Brain microvascular endothelial cell (primary cell): ENCODE results near the gene ELMOD2.
"Not testable (repeated sequence)": the region's sequence is repeated elsewhere in the genome, so short reads cannot be mapped to it uniquely, and the experiment has no call there.

Source experiments
- DNase-seq: peaks from one replicate; pipeline ENCODE4 v3.0.0-alpha.2; 2020
- H3K27ac ChIP-seq: fragments of 250-450 bp; sonication (Bioruptor Pico); 2 replicates; pipeline ENCODE4 v1.5.1; 2020; ENCODE audit warnings: mild to moderate bottlenecking, moderate library complexity
- H3K27me3 ChIP-seq: fragments of 250-450 bp; sonication (Bioruptor Pico); replicated peaks from 2 replicates; pipeline ENCODE4 v1.5.1; 2020; ENCODE audit warnings: mild to moderate bottlenecking
- H3K36me3 ChIP-seq: fragments of 250-450 bp; sonication (Bioruptor Pico); replicated peaks from 2 replicates; pipeline ENCODE4 v1.5.1; 2020; ENCODE audit warnings: mild to moderate bottlenecking
- H3K4me3 ChIP-seq: 2 replicates; pipeline ENCODE4 v1.5.1; 2011; ENCODE audit warnings: low read depth, mild to moderate bottlenecking, control low read depth, low read length, moderate library complexity
- in situ Hi-C: cut with HindIII; loops from 2 replicates; pipeline ENCODE4 v1.10.0; 2017; ENCODE audit warnings: low sequenced_read_pairs, low pct_ligation_motif_present
- TF ChIP-seq, protein P1 (sequence below): IDR thresholded peaks from 2 replicates; pipeline ENCODE4 v1.5.1; 2011; ENCODE audit warnings: low read depth, mild to moderate bottlenecking, moderate library complexity, low read length, control low read depth, inconsistent platforms; ENCODE audit errors: missing control alignments

ELMOD2 gene

DNA sequence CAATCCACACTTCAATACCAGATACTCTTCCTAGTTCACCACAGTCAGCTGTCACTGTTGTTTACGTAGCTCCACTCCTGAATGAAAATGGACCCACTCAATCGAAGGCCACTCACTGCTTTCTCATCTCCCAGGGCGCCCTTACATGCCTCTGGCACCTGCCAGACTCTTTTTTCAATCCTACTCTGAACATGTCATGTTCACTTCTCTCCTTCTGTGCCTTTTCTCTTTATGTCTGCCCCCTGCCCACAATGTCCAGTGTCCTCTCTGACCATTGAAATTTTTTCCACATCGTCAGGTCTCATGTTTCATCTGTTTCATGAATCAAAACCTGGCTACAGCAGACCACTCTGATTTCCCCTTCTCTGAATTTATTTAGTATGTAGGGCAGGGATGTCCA, 24.6 kb upstream of the ELMOD2 start:
- Histone ChIP-seq H3K36me3 (no peaks in the 10 kb centered on the region), H3K27me3 (peaks cover 38% of the 10 kb centered on the region), H3K27ac (no peak overlapping the region), H3K4me3 (no peak overlapping the region)
- in situ Hi-C loops: no loop called here
- no peak for DNase-seq
- TF ChIP-seq, protein P1, sequence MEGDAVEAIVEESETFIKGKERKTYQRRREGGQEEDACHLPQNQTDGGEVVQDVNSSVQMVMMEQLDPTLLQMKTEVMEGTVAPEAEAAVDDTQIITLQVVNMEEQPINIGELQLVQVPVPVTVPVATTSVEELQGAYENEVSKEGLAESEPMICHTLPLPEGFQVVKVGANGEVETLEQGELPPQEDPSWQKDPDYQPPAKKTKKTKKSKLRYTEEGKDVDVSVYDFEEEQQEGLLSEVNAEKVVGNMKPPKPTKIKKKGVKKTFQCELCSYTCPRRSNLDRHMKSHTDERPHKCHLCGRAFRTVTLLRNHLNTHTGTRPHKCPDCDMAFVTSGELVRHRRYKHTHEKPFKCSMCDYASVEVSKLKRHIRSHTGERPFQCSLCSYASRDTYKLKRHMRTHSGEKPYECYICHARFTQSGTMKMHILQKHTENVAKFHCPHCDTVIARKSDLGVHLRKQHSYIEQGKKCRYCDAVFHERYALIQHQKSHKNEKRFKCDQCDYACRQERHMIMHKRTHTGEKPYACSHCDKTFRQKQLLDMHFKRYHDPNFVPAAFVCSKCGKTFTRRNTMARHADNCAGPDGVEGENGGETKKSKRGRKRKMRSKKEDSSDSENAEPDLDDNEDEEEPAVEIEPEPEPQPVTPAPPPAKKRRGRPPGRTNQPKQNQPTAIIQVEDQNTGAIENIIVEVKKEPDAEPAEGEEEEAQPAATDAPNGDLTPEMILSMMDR: no peak

DNA sequence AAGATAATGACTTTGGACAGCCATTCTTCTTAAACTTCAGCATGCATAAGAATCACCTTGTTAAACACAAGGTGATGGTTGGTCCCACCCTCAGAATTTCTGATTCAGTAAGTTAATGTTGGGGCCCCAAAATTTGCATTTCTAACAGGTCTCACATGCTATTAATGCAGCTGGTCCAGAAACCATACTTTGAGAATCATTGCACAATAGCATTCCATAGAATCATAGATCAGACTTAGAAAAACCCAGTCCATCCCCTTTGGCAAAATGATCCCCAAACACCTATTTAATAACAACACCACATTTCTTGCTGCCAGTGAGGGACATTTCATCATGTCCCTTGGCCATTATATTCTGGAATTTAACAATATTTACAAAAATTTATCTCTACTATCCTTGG, 19.7 kb upstream of the ELMOD2 start:
- Histone ChIP-seq H3K4me3 (no peak overlapping the region), H3K27ac (no peak overlapping the region), H3K36me3 (no peaks in the 10 kb centered on the region), H3K27me3 (peaks cover 10% of the 10 kb centered on the region)
- TF ChIP-seq, protein P1: no peak
- no peak for DNase-seq
- in situ Hi-C loops: no loop called here

DNA sequence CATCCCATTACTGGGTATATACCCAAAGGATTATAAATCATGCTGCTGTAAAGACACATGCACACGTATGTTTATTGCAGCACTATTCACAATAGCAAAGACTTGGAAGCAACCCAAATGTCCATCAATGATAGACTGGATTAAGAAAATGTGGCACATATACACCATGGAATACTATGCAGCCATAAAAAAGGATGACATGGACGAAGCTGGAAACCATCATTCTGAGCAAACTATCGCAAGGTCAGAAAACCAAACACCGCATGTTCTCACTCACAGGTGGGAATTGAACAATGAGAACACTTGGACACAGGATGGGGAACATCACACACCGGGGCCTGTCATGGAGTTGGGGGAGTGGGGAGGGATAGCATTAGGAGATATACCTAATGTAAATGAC, 10.2 kb upstream of the ELMOD2 start:
- in situ Hi-C loops, H3K27ac ChIP-seq, DNase-seq, H3K27me3 ChIP-seq, H3K36me3 ChIP-seq, H3K4me3 ChIP-seq: not testable (repeated sequence)

DNA sequence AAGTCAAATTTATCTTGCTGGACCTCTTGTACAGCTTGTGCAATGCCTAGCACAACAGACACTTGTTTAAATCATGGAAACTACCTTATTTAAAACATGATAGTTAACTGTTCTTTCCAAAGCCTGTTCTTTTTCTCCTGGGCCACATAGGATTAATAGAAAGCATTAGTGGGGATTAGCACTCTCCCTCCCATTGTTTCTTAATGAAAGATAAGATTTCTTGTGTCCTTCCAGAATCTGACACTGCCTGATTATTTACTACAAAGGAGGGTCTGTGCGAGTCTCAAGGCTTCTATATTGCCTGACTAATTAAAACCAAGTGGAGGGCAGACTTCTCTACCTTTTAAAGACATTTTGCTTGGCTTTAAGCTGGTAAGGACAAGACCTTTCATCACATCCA, 8.5 kb upstream of the ELMOD2 start:
- TF ChIP-seq, protein P1: no peak
- H3K36me3 ChIP-seq: no peaks in the 10 kb centered on the region
- in situ Hi-C loops: no loop called here
- no peak overlapping the region for H3K4me3 ChIP-seq
- H3K27me3 ChIP-seq: no peaks in the 10 kb centered on the region
- H3K27ac ChIP-seq: no peak overlapping the region
- DNase-seq: no peak

DNA sequence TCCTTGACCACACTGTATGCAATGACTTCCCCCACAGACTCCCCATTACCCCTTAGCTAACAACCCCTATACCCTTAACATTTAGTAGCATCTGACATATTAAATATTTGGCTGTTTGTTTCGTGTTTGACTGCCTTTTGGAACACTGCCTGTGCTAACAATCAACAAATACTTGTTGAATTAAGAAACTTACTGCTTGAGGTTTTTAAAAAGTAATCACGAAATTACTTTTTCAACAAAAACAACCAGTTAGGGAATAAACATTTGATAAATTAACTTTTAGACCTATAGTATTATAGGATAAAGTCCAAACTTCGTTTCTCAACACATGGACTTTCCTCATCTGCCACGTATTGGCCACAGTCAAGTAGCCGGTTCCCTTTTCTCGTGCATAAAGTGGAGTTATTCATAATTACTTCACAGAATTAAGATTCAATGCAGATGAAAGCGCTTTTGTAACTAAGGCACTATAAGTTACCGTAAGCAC, 555 bp upstream of the ELMOD2 start:
- H3K4me3 ChIP-seq: peak overlapping the region; percentile 40
- TF ChIP-seq, protein P1: no peak
- in situ Hi-C loops: no loop called here
- no peak overlapping the region for H3K27ac ChIP-seq
- no peak for DNase-seq
- H3K27me3 ChIP-seq: no peaks in the 10 kb centered on the region
- no peaks in the 10 kb centered on the region for H3K36me3 ChIP-seq

DNA sequence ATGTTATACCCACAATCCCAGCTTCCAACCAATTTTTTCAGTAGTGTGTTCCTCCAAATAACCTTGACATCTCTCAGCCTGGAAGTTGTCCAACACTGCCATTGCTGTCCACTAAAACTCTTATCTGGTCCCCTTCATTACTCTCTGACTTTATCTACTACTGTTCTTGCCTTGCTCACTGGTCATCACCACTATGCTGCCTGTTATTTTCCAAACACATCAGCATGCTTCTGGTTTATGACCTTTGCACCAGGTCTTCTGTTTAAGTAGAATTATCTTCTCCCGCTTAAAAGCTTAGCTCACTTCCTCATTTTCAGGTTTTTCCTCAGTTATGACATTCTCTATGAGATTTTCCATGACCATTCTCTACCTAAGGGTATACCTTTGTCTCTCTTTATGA, 5.5 kb downstream of the ELMOD2 start:
- H3K27ac ChIP-seq: no peak overlapping the region
- H3K36me3 ChIP-seq: no peaks in the 10 kb centered on the region
- H3K27me3 ChIP-seq: no peaks in the 10 kb centered on the region
- no peak for DNase-seq
- TF ChIP-seq, protein P1: no peak
- no peak overlapping the region for H3K4me3 ChIP-seq
- in situ Hi-C loops: no loop called here
